K562 (cell line): ENCODE results near the gene PPP6C. TPM values are rescaled to one million over a fixed set of nuclear protein-coding genes. Genes with fewer than 3 reads are reported as not detected.
"Not testable (repeated sequence)": the region's sequence is repeated elsewhere in the genome, so short reads cannot be mapped to it uniquely, and the experiment has no call there.

ENCODE experiments used
- ATAC-seq: fragments of 200-7000 bp; cut with Tn5 transposase; 3 replicates; pipeline ENCODE4 v1.9.1; 2020; ENCODE audit warnings: moderate library complexity
- BruUV-seq: library from RNA; stranded (reverse); fragments of 400-500 nt; replicated peaks from 2 replicates; lab custom pipeline; 2021; lab: Mats Ljungman, UMichigan
- CTCF ChIA-PET: fragments of 300-600 bp; formaldehyde crosslinking; extraction: SDS; loops from one replicate; lab custom pipeline; 2021; ENCODE audit warnings: low intra/inter-chr PET ratio; lab: Yijun Ruan, JAX
- POLR2A ChIA-PET: fragments of 300-600, 350-650 bp; sonication (Branson Sonifier 250); formaldehyde crosslinking; extraction: SDS; loops from one replicate; lab custom pipeline; 2021; ENCODE audit warnings: antibody characterized with exemption, inconsistent platforms; lab: Yijun Ruan, JAX
- DNase-seq, 4 experiments: peaks; one replicate each; pipeline versions ENCODE4 v3.0.0 to v3.0.0-alpha.2; 2011 to 2018; ENCODE audit warnings: low spot score in 3 of 4, mixed read lengths in 3 of 4; ENCODE audit errors: extremely low read depth in 1 of 4
- FAIRE-seq: peaks from 2 replicates; lab custom pipeline; 2011; peaks lifted over from hg19 to GRCh38; lab: Jason Lieb, UNC
- H2AFZ ChIP-seq: 2 replicates; pipeline ENCODE4 v1.6.0; 2011; ENCODE audit warnings: low read depth, low read length, control low read depth, inconsistent platforms
- H3K27ac ChIP-seq: fragments of 200-600 bp; 3 replicates; pipeline ENCODE4 v1.8.0; 2011; ENCODE audit warnings: low read depth, mild to moderate bottlenecking, control low read depth, inconsistent platforms, low read length, moderate library complexity, mixed read lengths; ENCODE audit errors: extremely low read depth
- H3K27me3 ChIP-seq, 2 experiments: fragments of 300-600 bp in 1 of 2; 2 replicates in 1 of 2; 3 replicates in 1 of 2; pipeline versions ENCODE4 v1.6.0 to v1.8.0; 2011; ENCODE audit warnings: inconsistent platforms in 2 of 2, low read length in 2 of 2, mild to moderate bottlenecking in 1 of 2, mixed read lengths in 1 of 2, moderate library complexity in 1 of 2; ENCODE audit not compliant: control insufficient read depth in 2 of 2, insufficient read depth in 2 of 2
- H3K36me3 ChIP-seq: fragments of 300-600 bp; 3 replicates; pipeline ENCODE4 v1.8.0; 2011; ENCODE audit warnings: mild to moderate bottlenecking, low read length, inconsistent platforms; ENCODE audit not compliant: control insufficient read depth, insufficient read depth
- H3K4me1 ChIP-seq, 2 experiments: fragments of 200-600 bp in 1 of 2; replicated peaks in 1 of 2; 2 replicates in 1 of 2; 3 replicates in 1 of 2; pipeline versions ENCODE4 v1.5.1 to v1.8.0; 2011; ENCODE audit warnings: inconsistent platforms in 2 of 2, low read length in 2 of 2, mild to moderate bottlenecking in 1 of 2, mixed read lengths in 1 of 2, moderate library complexity in 1 of 2; ENCODE audit not compliant: control insufficient read depth in 2 of 2, insufficient read depth in 2 of 2
- H3K4me2 ChIP-seq: 2 replicates; pipeline ENCODE4 v1.6.1; 2011; ENCODE audit warnings: low read length, control low read depth, inconsistent platforms, mixed read lengths; ENCODE audit not compliant: insufficient read depth
- H3K4me3 ChIP-seq: fragments of 200-600 bp; sonication (generic), shearing (Covaris generic); 2 replicates; pipeline ENCODE4 v1.5.1; 2016; ENCODE audit warnings: control low read depth, inconsistent platforms
- H3K79me2 ChIP-seq: fragments of 200-600 bp; 3 replicates; pipeline ENCODE4 v1.8.0; 2011; ENCODE audit warnings: low read length, inconsistent platforms; ENCODE audit not compliant: control insufficient read depth, insufficient read depth
- H3K9ac ChIP-seq, 2 experiments: 2 replicates each; pipeline versions ENCODE4 v1.6.0 to v1.6.1; 2011; ENCODE audit warnings: low read depth in 2 of 2, low read length in 2 of 2, control low read depth in 1 of 2, inconsistent platforms in 1 of 2, mild to moderate bottlenecking in 1 of 2, mixed read lengths in 1 of 2; ENCODE audit not compliant: insufficient read depth in 1 of 2
- H3K9me1 ChIP-seq: one replicate; pipeline ENCODE4 v1.6.0; 2011; ENCODE audit warnings: inconsistent platforms, mild to moderate bottlenecking, low read length, moderate library complexity; ENCODE audit not compliant: control insufficient read depth, insufficient read depth
- H3K9me3 ChIP-seq: replicated peaks from 2 replicates; pipeline ENCODE4 v1.5.1; 2011; ENCODE audit warnings: low read depth, low read length, inconsistent platforms; ENCODE audit not compliant: control insufficient read depth, insufficient read depth
- H4K20me1 ChIP-seq: replicated peaks from 2 replicates; pipeline ENCODE4 v1.6.1; 2011; ENCODE audit warnings: low read length, inconsistent platforms, mixed read lengths; ENCODE audit not compliant: control insufficient read depth, insufficient read depth
- WGBS: fragments of 100-300 bp; shearing (Covaris generic); methylation state at CpG from one replicate; pipeline ENCODE4 v1.1.6; 2016; ENCODE audit warnings: low coverage, mixed read lengths; ENCODE audit not compliant: insufficient coverage; ENCODE audit errors: missing lambda C conversion rate; 5-methylcytosine and 5-hydroxymethylcytosine counted together
- in situ Hi-C: fragments of 300-500 bp; cut with MboI; formaldehyde crosslinking; loops from 4 replicates; pipeline ENCODE4 v1.15.0; 2018; ENCODE audit warnings: inconsistent platforms, mixed read lengths
- intact Hi-C: fragments of 100-400 bp; cut with micrococcal nuclease; formaldehyde crosslinking; loops from 2 replicates; pipeline ENCODE4 v1.14.2; 2022
- polyA plus RNA-seq, 8 experiments: library from polyadenylated mRNA; depleted of rRNA in 4 of 8; stranded (reverse) in 5 of 8; unstranded in 3 of 8; fragments of >200 nt; fragmentation: Nextera tagmentation in 2 of 8; fragmentation: Illumina TruSeq in 1 of 8; extraction: Ambion mirVana in 2 of 8; extraction: Trizol in 1 of 8; gene quantifications; 2 replicates each; pipeline versions ENCODE4 v1.2.1 to v1.2.3, GENCODE V29; 2011 to 2014; ENCODE audit warnings: inconsistent platforms in 1 of 8, missing spikeins in 1 of 8
- total RNA-seq, 7 experiments: library from RNA; depleted of rRNA in 6 of 7; stranded (reverse); fragments of >200 nt in 6 of 7; fragmentation: Illumina TruSeq in 2 of 7; extraction: Trizol in 2 of 7; gene quantifications; 2 replicates each; pipeline versions ENCODE4 v1.2.1 to v1.2.3, GENCODE V29; 2011 to 2021; ENCODE audit warnings: low replicate concordance in 1 of 7

PPP6C gene
- total and polyA plus RNA-seq, 9 of the 15 experiments (the other 6 are each of a cell fraction or from before 2014, with no cell fraction given), result 18.8 to 44.8 (median 38.3) TPM

GRCh38 chr9:125195591-125195990 is 6.0 kb upstream of the PPP6C start:
- H3K4me2 ChIP-seq, ATAC-seq, intact Hi-C loops, H3K27me3 ChIP-seq, H3K4me3 ChIP-seq, H3K27ac ChIP-seq, H3K9me3 ChIP-seq, DNase-seq, in situ Hi-C loops, FAIRE-seq, CTCF ChIA-PET, BruUV-seq, H3K36me3 ChIP-seq, H2AFZ ChIP-seq, H3K79me2 ChIP-seq, POLR2A ChIA-PET, H3K9me1 ChIP-seq, H4K20me1 ChIP-seq, H3K9ac ChIP-seq: not testable (repeated sequence)
- WGBS, result no CpG with 5 or more reads among the region's 1 CpG
- H3K4me1 ChIP-seq, result peaks cover 3 to 12% of the 10 kb centered on the region in 2 experiments; a peak in 3 of 5 replicates

GRCh38 chr9:125194466-125194865 is 4.9 kb upstream of the PPP6C start:
- H3K4me3 ChIP-seq, ATAC-seq, intact Hi-C loops, FAIRE-seq, H3K36me3 ChIP-seq, CTCF ChIA-PET, H3K9me1 ChIP-seq, H3K9ac ChIP-seq, H2AFZ ChIP-seq, H3K4me2 ChIP-seq, H3K27ac ChIP-seq, H3K27me3 ChIP-seq, in situ Hi-C loops, H3K9me3 ChIP-seq, DNase-seq, POLR2A ChIA-PET, H4K20me1 ChIP-seq, BruUV-seq: not testable (repeated sequence)
- H3K4me1 ChIP-seq, result peaks cover 2 to 10% of the 10 kb centered on the region in 2 experiments; a peak in 3 of 5 replicates
- H3K79me2 ChIP-seq, result peaks cover 12% of the 10 kb centered on the region
- 82% methylated on average over 5 of the region's 5 CpGs for WGBS
